OCI-LY1 (cell line): ENCODE data around the gene CACNA1E.

Experiments
- H2AFZ ChIP-seq: fragments of 200-600 bp; sonication (generic), shearing (Covaris generic); 2 replicates; pipeline ENCODE4 v1.6.0; 2014; ENCODE audit warnings: antibody characterized with exemption, mild to moderate bottlenecking, low read length
- H3F3A ChIP-seq: fragments of 200-600 bp; sonication (generic), shearing (Covaris generic); 2 replicates; pipeline ENCODE4 v1.6.0; 2014; ENCODE audit warnings: mild to moderate bottlenecking, antibody characterized with exemption, low read length, moderate library complexity; ENCODE audit not compliant: insufficient read depth
- H3K27ac ChIP-seq: fragments of 200-600 bp; sonication (generic); 2 replicates; pipeline ENCODE4 v1.5.1; 2014; ENCODE audit warnings: low read length, mixed run types, mild to moderate bottlenecking, low read depth; ENCODE audit not compliant: poor library complexity, severe bottlenecking
- H3K27me3 ChIP-seq: fragments of 200-600 bp; sonication (generic); 2 replicates; pipeline ENCODE4 v1.6.0; 2014; ENCODE audit warnings: antibody characterized with exemption, mild to moderate bottlenecking, low read length, moderate library complexity; ENCODE audit not compliant: insufficient read depth
- H3K36me3 ChIP-seq: fragments of 200-600 bp; sonication (generic); 2 replicates; pipeline ENCODE4 v1.6.1; 2014; ENCODE audit warnings: mild to moderate bottlenecking, antibody characterized with exemption, low read length, moderate library complexity, mixed read lengths; ENCODE audit not compliant: insufficient read depth
- H3K4me1 ChIP-seq: fragments of 200-600 bp; sonication (generic); 2 replicates; pipeline ENCODE4 v1.5.1; 2014; ENCODE audit warnings: mild to moderate bottlenecking, low read length, moderate library complexity; ENCODE audit not compliant: insufficient read depth, severe bottlenecking
- H3K4me2 ChIP-seq: fragments of 200-600 bp; sonication (generic), shearing (Covaris generic); 2 replicates; pipeline ENCODE4 v1.6.1; 2014; ENCODE audit warnings: low read length
- H3K4me3 ChIP-seq: fragments of 200-600 bp; sonication (generic); 2 replicates; pipeline ENCODE4 v1.5.1; 2014; ENCODE audit warnings: low read length, low read depth, mild to moderate bottlenecking, mixed read lengths; ENCODE audit not compliant: poor library complexity, severe bottlenecking
- H3K79me2 ChIP-seq: fragments of 200-600 bp; shearing (Covaris generic); 2 replicates; pipeline ENCODE4 v1.6.1; 2016; ENCODE audit warnings: mixed run types, low read length, mixed read lengths; ENCODE audit not compliant: insufficient read depth
- H3K9ac ChIP-seq: fragments of 200-600 bp; sonication (generic), shearing (Covaris generic); 2 replicates; pipeline ENCODE4 v1.6.1; 2014; ENCODE audit warnings: mild to moderate bottlenecking, low read length, mixed read lengths
- H3K9me2 ChIP-seq: fragments of 200-600 bp; sonication (generic), shearing (Covaris generic); 2 replicates; pipeline ENCODE4 v1.6.1; 2014; ENCODE audit warnings: low read depth, mild to moderate bottlenecking, low read length, mixed read lengths
- H3K9me3 ChIP-seq: fragments of 200-600 bp; shearing (Covaris generic); 2 replicates; pipeline ENCODE4 v1.6.1; 2014; ENCODE audit warnings: low read length, mixed read lengths
- H4K20me1 ChIP-seq: fragments of 200-600 bp; sonication (generic), shearing (Covaris generic); 2 replicates; pipeline ENCODE4 v1.6.0; 2016; ENCODE audit warnings: mild to moderate bottlenecking, low read length; ENCODE audit not compliant: insufficient read depth
- EZH2 ChIP-seq: fragments of 200-600 bp; sonication (generic), shearing (Covaris generic); IDR thresholded peaks from 2 replicates; pipeline ENCODE4 v1.8.0; 2017; ENCODE audit warnings: borderline replicate concordance, mixed run types, mild to moderate bottlenecking, antibody characterized with exemption, low read length, moderate library complexity, mixed read lengths
- TF ChIP-seq, protein P1 (sequence below): fragments of 200-600 bp; sonication (generic), shearing (Covaris generic); IDR thresholded peaks from 2 replicates; pipeline ENCODE4 v1.5.1; 2017; ENCODE audit warnings: mild to moderate bottlenecking, antibody characterized with exemption, low read length, moderate library complexity, mixed read lengths

The CACNA1E gene

DNA sequence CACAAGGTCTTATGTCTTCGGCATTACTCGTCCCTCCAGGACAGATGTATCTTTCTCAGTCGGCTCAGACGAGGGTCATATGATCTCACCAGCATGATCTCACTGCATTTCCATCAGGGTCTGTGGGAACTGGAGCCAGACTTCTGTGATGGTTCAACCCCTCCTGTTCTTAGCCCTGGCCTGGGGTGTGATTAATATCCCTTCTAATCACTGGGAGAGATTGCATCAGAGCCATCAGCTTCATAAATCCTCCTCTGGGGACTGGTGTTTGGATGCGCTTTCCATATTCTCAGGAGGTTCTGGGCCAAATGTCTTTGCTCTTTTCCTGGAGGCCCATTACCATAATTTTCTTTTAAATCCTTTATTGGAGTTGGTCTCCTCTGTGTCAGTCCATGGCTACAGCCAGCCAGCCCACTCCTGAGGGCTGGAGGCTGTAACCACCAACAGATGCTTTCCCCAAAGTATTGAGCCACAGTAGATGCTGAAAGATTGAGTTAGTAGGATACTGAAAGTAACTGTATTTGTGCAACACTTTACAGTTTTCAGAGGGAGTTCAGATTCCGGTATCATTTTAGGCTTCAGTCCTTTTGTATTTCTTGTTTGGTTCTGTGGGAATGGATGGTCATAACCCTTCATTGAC, 20.0 kb downstream of the CACNA1E start:
- Histone ChIP-seq H3F3A (no peaks in the 10 kb centered on the region), H3K9ac (no peak overlapping the region), H3K4me1 (peaks cover 14% of the 10 kb centered on the region), H3K9me2 (no peaks in the 10 kb centered on the region), H4K20me1 (no peaks in the 10 kb centered on the region), H3K27ac (no peak overlapping the region), H2AFZ (no peak overlapping the region), H3K9me3 (no peaks in the 10 kb centered on the region), H3K27me3 (no peaks in the 10 kb centered on the region), H3K4me2 (no peak overlapping the region), H3K36me3 (no peaks in the 10 kb centered on the region), H3K79me2 (no peaks in the 10 kb centered on the region), H3K4me3 (no peak overlapping the region)
- TF ChIP-seq, protein P1, sequence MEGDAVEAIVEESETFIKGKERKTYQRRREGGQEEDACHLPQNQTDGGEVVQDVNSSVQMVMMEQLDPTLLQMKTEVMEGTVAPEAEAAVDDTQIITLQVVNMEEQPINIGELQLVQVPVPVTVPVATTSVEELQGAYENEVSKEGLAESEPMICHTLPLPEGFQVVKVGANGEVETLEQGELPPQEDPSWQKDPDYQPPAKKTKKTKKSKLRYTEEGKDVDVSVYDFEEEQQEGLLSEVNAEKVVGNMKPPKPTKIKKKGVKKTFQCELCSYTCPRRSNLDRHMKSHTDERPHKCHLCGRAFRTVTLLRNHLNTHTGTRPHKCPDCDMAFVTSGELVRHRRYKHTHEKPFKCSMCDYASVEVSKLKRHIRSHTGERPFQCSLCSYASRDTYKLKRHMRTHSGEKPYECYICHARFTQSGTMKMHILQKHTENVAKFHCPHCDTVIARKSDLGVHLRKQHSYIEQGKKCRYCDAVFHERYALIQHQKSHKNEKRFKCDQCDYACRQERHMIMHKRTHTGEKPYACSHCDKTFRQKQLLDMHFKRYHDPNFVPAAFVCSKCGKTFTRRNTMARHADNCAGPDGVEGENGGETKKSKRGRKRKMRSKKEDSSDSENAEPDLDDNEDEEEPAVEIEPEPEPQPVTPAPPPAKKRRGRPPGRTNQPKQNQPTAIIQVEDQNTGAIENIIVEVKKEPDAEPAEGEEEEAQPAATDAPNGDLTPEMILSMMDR = no peak
- no peak for TF ChIP-seq EZH2

DNA sequence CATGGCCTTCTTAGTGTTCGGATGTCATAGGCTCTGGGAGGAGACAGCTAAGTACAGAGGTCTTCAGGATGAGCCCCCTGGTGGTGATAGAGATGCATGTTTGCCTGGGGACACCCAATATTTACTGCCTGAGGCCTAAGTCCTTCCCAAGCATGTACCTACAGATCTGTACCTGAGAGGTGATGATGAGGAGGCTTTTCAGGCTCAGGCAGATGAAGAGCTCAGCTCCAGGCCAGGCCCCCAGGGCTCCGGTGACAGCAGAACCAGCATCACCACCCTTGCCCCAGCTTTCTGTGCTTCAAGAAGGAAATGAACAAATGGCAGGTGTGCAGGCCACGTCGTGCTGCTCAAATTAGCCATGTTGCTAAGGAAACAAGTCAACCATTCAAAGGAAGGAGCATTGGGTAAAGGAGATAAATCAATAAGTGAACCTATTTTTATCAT, 21.1 kb downstream of the CACNA1E start:
- Histone ChIP-seq H3K9me3 (no peaks in the 10 kb centered on the region), H3K36me3 (no peaks in the 10 kb centered on the region), H3K9ac (no peak overlapping the region), H4K20me1 (no peaks in the 10 kb centered on the region), H3K9me2 (no peaks in the 10 kb centered on the region), H2AFZ (no peak overlapping the region), H3K27ac (no peak overlapping the region), H3F3A (no peaks in the 10 kb centered on the region), H3K4me3 (no peak overlapping the region), H3K27me3 (no peaks in the 10 kb centered on the region), H3K79me2 (no peaks in the 10 kb centered on the region), H3K4me2 (peak overlapping the region; percentile 11; the same call in 1 of the 2 replicates), H3K4me1 (peaks cover 14% of the 10 kb centered on the region)
- TF ChIP-seq EZH2 = no peak
- TF ChIP-seq, protein P1 = peak; percentile 68

DNA sequence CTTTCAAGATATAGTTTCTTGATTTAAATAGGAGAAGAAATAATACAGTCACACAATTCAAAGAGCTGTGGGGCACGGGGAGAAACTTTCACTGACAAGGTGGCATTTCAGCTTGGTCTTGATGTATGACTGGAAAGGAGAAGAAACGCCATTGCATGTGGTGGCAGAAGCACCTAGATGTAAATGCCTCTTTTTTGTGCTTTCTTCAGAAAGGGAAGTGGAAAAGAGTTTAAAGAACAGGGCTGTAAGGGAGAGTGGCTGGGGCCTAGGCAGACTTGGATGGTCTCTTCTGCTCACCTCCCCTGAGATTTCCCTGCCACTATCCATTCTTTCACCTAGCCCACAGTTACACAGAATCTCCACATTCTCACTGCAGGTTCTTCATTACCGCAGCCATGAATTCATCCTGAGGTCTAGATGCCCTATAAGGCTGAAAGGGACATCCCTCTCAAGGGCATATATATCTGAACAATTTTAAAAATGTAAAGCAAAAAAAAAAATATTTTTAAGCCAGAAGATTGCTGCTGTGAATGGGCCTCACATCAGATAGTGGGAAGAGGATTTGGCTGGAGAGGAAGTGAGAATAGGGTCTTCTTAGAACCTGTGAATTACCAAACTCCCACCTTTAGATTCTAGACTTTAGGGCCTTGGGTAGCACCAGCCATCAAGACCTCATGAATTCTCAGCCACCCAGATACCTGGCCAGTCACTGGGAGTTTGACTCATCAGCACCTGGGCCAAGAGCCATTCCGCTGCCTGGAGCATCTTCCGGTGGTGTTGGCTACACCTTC, 23.4 kb downstream of the CACNA1E start:
- no peak overlapping the region for H3K27ac ChIP-seq
- no peaks in the 10 kb centered on the region for H3K79me2 ChIP-seq
- H4K20me1 ChIP-seq = no peaks in the 10 kb centered on the region
- no peak for TF ChIP-seq EZH2
- TF ChIP-seq, protein P1 = no peak
- no peaks in the 10 kb centered on the region for H3K36me3 ChIP-seq
- H3F3A ChIP-seq = no peaks in the 10 kb centered on the region
- no peak overlapping the region for H2AFZ ChIP-seq
- no peak overlapping the region for H3K4me2 ChIP-seq
- H3K4me1 ChIP-seq = peaks cover 14% of the 10 kb centered on the region
- H3K9me3 ChIP-seq = no peaks in the 10 kb centered on the region
- H3K4me3 ChIP-seq = no peak overlapping the region
- no peaks in the 10 kb centered on the region for H3K9me2 ChIP-seq
- H3K27me3 ChIP-seq = no peaks in the 10 kb centered on the region
- no peak overlapping the region for H3K9ac ChIP-seq
